ENCODE measurements around the gene GCM1.
A peak's percentile ranks its signal among the peaks of the same experiment; 100 is the strongest.

GCM1 gene

GRCh38 chr6:53115741-53116140, 32.9 kb downstream of the GCM1 start:
- TF ChIP-seq ZFX (IDR thresholded peaks at IDR 0.05), result no peak
- TF ChIP-seq CTCF (conservative IDR thresholded peaks at IDR 0.05), result no peak

GRCh38 chr6:53115113-53115512, 33.5 kb downstream of the GCM1 start:
- TF ChIP-seq CTCF (conservative IDR thresholded peaks at IDR 0.05) (no peak), ZFX (IDR thresholded peaks at IDR 0.05) (no peak)
- no peak overlapping the region for H3K27ac ChIP-seq

More at GRCh38 chr6:53115741-53116140, 32.9 kb downstream of the GCM1 start:
- peak overlapping the region; percentile 43; the same call in 1 of the 2 replicates for H3K27ac ChIP-seq

- peak overlapping the region; percentile 95 for H3K27ac ChIP-seq
- TF ChIP-seq ZFX (IDR thresholded peaks at IDR 0.05) (no peak), CTCF (conservative IDR thresholded peaks at IDR 0.05) (no peak)
Measured at GRCh38 chr6:53113742-53114141, 34.9 kb downstream of the GCM1 start.

GRCh38 chr6:53112871-53113270, 35.8 kb downstream of the GCM1 start:
- TF ChIP-seq ZFX (IDR thresholded peaks at IDR 0.05) (no peak), CTCF (conservative IDR thresholded peaks at IDR 0.05) (no peak)
- H3K27ac ChIP-seq, result peak overlapping the region; percentile 95

- H3K27ac ChIP-seq, result peak overlapping the region; percentile 95
- TF ChIP-seq CTCF (conservative IDR thresholded peaks at IDR 0.05) (no peak), ZFX (IDR thresholded peaks at IDR 0.05) (no peak)
Measured at GRCh38 chr6:53112404-53112803, 36.2 kb downstream of the GCM1 start.

GRCh38 chr6:53111865-53112264, 36.8 kb downstream of the GCM1 start:
- TF ChIP-seq CTCF (conservative IDR thresholded peaks at IDR 0.05) (no peak), ZFX (IDR thresholded peaks at IDR 0.05) (no peak)
- H3K27ac ChIP-seq, result peak overlapping the region; percentile 95

- TF ChIP-seq CTCF (conservative IDR thresholded peaks at IDR 0.05) (no peak), ZFX (IDR thresholded peaks at IDR 0.05) (no peak)
Measured at GRCh38 chr6:53109612-53110011, 39.0 kb downstream of the GCM1 start.

More at GRCh38 chr6:53109612-53110011, 39.0 kb downstream of the GCM1 start:
- no peak overlapping the region for H3K27ac ChIP-seq

All from C4-2B (cell line).